CD4-positive, alpha-beta T cell (primary cell): ENCODE data around the gene ANKRD16. TPM values are rescaled to one million over a fixed set of nuclear protein-coding genes. Genes with fewer than 3 reads are reported as not detected.
A peak's percentile ranks its signal among the peaks of the same experiment; 100 is the strongest.
"Not testable (repeated sequence)": the region's sequence is repeated elsewhere in the genome, so short reads cannot be mapped to it uniquely, and the experiment has no call there.

Experiments
- ATAC-seq: fragments of 200-7000 bp; cut with Tn5 transposase; one replicate; pipeline ENCODE4 v1.10.0; 2022; ENCODE audit warnings: mild to moderate bottlenecking; ENCODE audit not compliant: poor library complexity
- CTCF ChIA-PET: fragments of 350-600 bp; sonication (Branson Sonifier 250); formaldehyde crosslinking; loops from one replicate; lab custom pipeline; 2021; ENCODE audit warnings: antibody characterized with exemption, inconsistent platforms; lab: Charles Lee
- POLR2A ChIA-PET: fragments of 350-600 bp; sonication (Branson Sonifier 250); formaldehyde crosslinking; loops from one replicate; lab custom pipeline; 2021; ENCODE audit warnings: antibody characterized with exemption, inconsistent platforms; lab: Charles Lee
- DNase-seq, 14 experiments: peaks; one replicate each; pipeline ENCODE4 v3.0.0-alpha.2; 2013 to 2020; ENCODE audit warnings: mixed read lengths in 2 of 14
- H3K27ac ChIP-seq, 2 donors: one replicate each; pipeline versions ENCODE4 v1.5.1 to v1.7.0; 2013; ENCODE audit warnings: low read length in 2 of 2, low read depth in 1 of 2, mild to moderate bottlenecking in 1 of 2
- H3K27me3 ChIP-seq, 2 experiments: 1 replicate in 1 of 2; 2 replicates in 1 of 2; pipeline versions ENCODE4 v1.6.1 to v1.7.0; 2013; ENCODE audit warnings: low read length in 2 of 2, control low read depth in 1 of 2, mild to moderate bottlenecking in 1 of 2, moderate library complexity in 1 of 2; ENCODE audit not compliant: insufficient read depth in 2 of 2, control insufficient read depth in 1 of 2
- H3K36me3 ChIP-seq: one replicate; pipeline ENCODE4 v1.6.1; 2013; ENCODE audit warnings: low read length, control low read depth; ENCODE audit not compliant: insufficient read depth
- H3K4me1 ChIP-seq: one replicate; pipeline ENCODE4 v1.6.1; 2013; ENCODE audit warnings: low read length, control low read depth; ENCODE audit not compliant: insufficient read depth
- H3K4me3 ChIP-seq: one replicate; pipeline ENCODE4 v1.5.1; 2013; ENCODE audit warnings: mild to moderate bottlenecking, low read length, moderate library complexity
- H3K9me3 ChIP-seq, 2 experiments: 1 replicate in 1 of 2; 2 replicates in 1 of 2; pipeline versions ENCODE4 v1.6.1 to v1.7.0; 2013; ENCODE audit warnings: low read length in 2 of 2, mild to moderate bottlenecking in 2 of 2, control low read depth in 1 of 2, moderate library complexity in 1 of 2; ENCODE audit not compliant: control insufficient read depth in 1 of 2, insufficient read depth in 1 of 2
- H3K27ac Mint-ChIP-seq: one replicate; pipeline ENCODE4 v1.8.0; 2020; ENCODE audit warnings: mixed read lengths
- H3K27me3 Mint-ChIP-seq: one replicate; pipeline ENCODE4 v1.8.0; 2021; ENCODE audit warnings: mixed read lengths
- H3K36me3 Mint-ChIP-seq: one replicate; pipeline ENCODE4 v1.8.0; 2021; ENCODE audit warnings: low read depth, mixed read lengths
- H3K4me1 Mint-ChIP-seq: one replicate; pipeline ENCODE4 v1.8.0; 2021; ENCODE audit warnings: low read depth, mixed read lengths
- H3K4me3 Mint-ChIP-seq: one replicate; pipeline ENCODE4 v1.8.0; 2020; ENCODE audit warnings: mild to moderate bottlenecking, mixed read lengths
- H3K9me3 Mint-ChIP-seq: one replicate; pipeline ENCODE4 v1.8.0; 2020; ENCODE audit warnings: mixed read lengths
- intact Hi-C, 2 experiments: fragments of 100-400 bp; cut with DNase I in 1 of 2; cut with micrococcal nuclease in 1 of 2; formaldehyde crosslinking; loops; one replicate each; pipeline versions ENCODE4 v1.15.1 to v1.9.0; 2023 to 2025; cut with DNase I, micrococcal nuclease
- total RNA-seq, 174 experiments: library from RNA in 2 of 174; stranded (reverse) in 2 of 174; gene quantifications; one replicate each; pipeline ENCODE4 v1.2.3 and lab custom pipeline; 2021 to 2026
- TF ChIP-seq, protein P1 (sequence below): fragments of 200-600 bp; IDR thresholded peaks from one replicate; pipeline ENCODE4 v1.8.0; 2022; ENCODE audit warnings: antibody characterized with exemption, mild to moderate bottlenecking

The ANKRD16 gene
- total RNA-seq, 2 experiments from 2014 or later: 1.4 to 1.8 TPM

GRCh38 chr10:5887029-5887428 is 2.7 kb downstream of the ANKRD16 start:
- Mint-ChIP-seq H3K27me3 (no peaks in the 10 kb centered on the region), H3K4me1 (peaks cover 36% of the 10 kb centered on the region), H3K36me3 (peaks cover 54% of the 10 kb centered on the region), H3K9me3 (no peaks in the 10 kb centered on the region), H3K27ac (no peak overlapping the region), H3K4me3 (peak overlapping the region; percentile 50)
- Histone ChIP-seq H3K27ac (no peak overlapping the region), H3K4me3 (no peak overlapping the region), H3K4me1 (peaks cover 30% of the 10 kb centered on the region), H3K36me3 (peaks cover 27% of the 10 kb centered on the region), H3K27me3 (no peaks in the 10 kb centered on the region), H3K9me3 (no peaks in the 10 kb centered on the region)
- ATAC-seq (no peak), DNase-seq (no peak)
- TF ChIP-seq, protein P1, sequence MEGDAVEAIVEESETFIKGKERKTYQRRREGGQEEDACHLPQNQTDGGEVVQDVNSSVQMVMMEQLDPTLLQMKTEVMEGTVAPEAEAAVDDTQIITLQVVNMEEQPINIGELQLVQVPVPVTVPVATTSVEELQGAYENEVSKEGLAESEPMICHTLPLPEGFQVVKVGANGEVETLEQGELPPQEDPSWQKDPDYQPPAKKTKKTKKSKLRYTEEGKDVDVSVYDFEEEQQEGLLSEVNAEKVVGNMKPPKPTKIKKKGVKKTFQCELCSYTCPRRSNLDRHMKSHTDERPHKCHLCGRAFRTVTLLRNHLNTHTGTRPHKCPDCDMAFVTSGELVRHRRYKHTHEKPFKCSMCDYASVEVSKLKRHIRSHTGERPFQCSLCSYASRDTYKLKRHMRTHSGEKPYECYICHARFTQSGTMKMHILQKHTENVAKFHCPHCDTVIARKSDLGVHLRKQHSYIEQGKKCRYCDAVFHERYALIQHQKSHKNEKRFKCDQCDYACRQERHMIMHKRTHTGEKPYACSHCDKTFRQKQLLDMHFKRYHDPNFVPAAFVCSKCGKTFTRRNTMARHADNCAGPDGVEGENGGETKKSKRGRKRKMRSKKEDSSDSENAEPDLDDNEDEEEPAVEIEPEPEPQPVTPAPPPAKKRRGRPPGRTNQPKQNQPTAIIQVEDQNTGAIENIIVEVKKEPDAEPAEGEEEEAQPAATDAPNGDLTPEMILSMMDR: no peak
- intact Hi-C loops: no loop called here
- POLR2A ChIA-PET: interaction anchor here (0.9 to 1.3 kb wide), 2 partner anchors 13 to 90 kb away, joined by 3 to 4 read pairs; partner anchors contain the start of gene IL15RA
- CTCF ChIA-PET: no interaction called here

GRCh38 chr10:5885619-5886018 is 4.1 kb downstream of the ANKRD16 start:
- Histone ChIP-seq H3K4me3 (no peak overlapping the region), H3K27ac (no peak overlapping the region), H3K27me3 (no peaks in the 10 kb centered on the region), H3K4me1 (peaks cover 16% of the 10 kb centered on the region), H3K9me3 (no peaks in the 10 kb centered on the region), H3K36me3 (peaks cover 28% of the 10 kb centered on the region)
- POLR2A ChIA-PET: no interaction called here
- Mint-ChIP-seq H3K4me1 (peaks cover 22% of the 10 kb centered on the region), H3K4me3 (no peak overlapping the region), H3K9me3 (no peaks in the 10 kb centered on the region), H3K27ac (no peak overlapping the region), H3K36me3 (peaks cover 59% of the 10 kb centered on the region), H3K27me3 (no peaks in the 10 kb centered on the region)
- intact Hi-C loops: no loop called here
- TF ChIP-seq, protein P1: no peak
- ATAC-seq (no peak), DNase-seq (no peak)
- CTCF ChIA-PET: no interaction called here

- POLR2A ChIA-PET: no interaction called here
- ATAC-seq: no peak
Measured at GRCh38 chr10:5882961-5883360, 6.7 kb downstream of the ANKRD16 start.

DNA sequence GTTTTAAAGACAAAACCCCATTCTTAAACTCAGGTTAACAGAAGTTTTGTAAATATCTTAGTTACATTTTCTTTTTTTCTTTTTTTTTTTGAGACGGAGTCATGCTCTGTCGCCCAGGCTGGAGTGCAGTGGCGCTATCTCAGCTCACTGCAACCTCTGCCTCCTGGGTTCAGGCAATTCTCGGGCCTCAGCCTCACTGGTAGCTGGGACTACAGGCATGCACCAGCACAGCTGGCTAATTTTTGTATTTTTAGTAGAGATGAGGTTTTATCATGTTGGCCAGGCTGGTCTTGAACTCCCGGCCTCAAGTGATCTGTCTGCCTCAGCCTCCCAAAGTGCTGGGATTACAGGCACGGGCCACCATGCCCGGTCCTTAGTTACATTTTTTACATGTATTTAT is 12.7 kb downstream of the ANKRD16 start:
- DNase-seq, H3K27me3 Mint-ChIP-seq, H3K27ac ChIP-seq, H3K4me3 Mint-ChIP-seq, H3K4me3 ChIP-seq, H3K27ac Mint-ChIP-seq, CTCF ChIA-PET, H3K4me1 Mint-ChIP-seq, ATAC-seq, H3K27me3 ChIP-seq, H3K4me1 ChIP-seq, POLR2A ChIA-PET, H3K9me3 ChIP-seq, H3K9me3 Mint-ChIP-seq: not testable (repeated sequence)
- H3K36me3 Mint-ChIP-seq: peaks cover 55% of the 10 kb centered on the region
- intact Hi-C loops: loop anchor here in 1 of 2 experiments (10.0 kb wide), 1 partner anchor 1022 kb away; no protein-coding TSS in a partner anchor
- peaks cover 14% of the 10 kb centered on the region for H3K36me3 ChIP-seq

More at GRCh38 chr10:5882961-5883360, 6.7 kb downstream of the ANKRD16 start:
- Mint-ChIP-seq H3K27me3 (no peaks in the 10 kb centered on the region), H3K4me3 (peak overlapping the region; percentile 20), H3K36me3 (peaks cover 69% of the 10 kb centered on the region), H3K27ac (no peak overlapping the region), H3K4me1 (peaks cover 10% of the 10 kb centered on the region), H3K9me3 (no peaks in the 10 kb centered on the region)
- TF ChIP-seq, protein P1: no peak
- Histone ChIP-seq H3K36me3 (peaks cover 30% of the 10 kb centered on the region), H3K4me1 (peaks cover 3% of the 10 kb centered on the region), H3K9me3 (no peaks in the 10 kb centered on the region), H3K4me3 (no peak overlapping the region), H3K27ac (no peak overlapping the region), H3K27me3 (no peaks in the 10 kb centered on the region)
- CTCF ChIA-PET: no interaction called here
- no peak for DNase-seq
- intact Hi-C loops: no loop called here
